Activated T-cell treated with anti-CD3 and anti-CD28 coated beads for 48 hours (primary cell): ENCODE data around the gene SHC3.

Experiments used
- DNase-seq: peaks from one replicate; pipeline ENCODE4 v3.0.0-alpha.2; 2020; ENCODE audit warnings: low read depth

Gene SHC3

DNA sequence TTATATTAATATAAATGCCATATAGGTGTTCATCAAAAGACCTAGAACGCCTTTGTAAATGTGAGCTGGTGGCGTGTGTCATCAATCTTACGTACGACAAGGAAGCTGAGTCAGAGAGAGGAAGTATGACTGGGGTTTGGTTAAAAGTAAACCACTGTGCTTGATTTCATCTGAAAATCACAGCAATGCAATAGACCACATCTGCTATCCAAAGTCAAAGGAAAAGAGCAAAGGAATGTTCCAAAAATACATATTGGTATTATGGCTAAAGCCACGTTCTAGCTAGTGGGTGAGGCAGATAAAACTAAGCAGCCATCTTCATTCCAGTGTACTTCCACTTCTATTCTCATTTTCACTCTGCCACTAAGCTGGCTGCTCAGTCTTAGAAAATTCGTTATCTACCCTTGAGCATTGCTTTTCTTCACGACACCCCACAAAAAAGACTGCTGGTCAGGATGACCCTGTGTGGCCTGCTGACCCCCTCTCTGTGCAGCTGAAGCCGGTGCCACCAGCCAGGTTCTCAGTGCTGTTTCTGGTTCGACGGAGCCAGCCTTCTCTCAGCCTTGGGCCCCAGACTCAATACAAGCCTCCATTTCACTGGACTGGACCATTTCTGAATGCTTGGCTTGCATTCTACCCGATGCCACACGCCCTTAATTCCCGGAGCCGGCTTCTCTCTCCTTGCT is 23.8 kb downstream of the SHC3 start:
- no peak for DNase-seq

DNA sequence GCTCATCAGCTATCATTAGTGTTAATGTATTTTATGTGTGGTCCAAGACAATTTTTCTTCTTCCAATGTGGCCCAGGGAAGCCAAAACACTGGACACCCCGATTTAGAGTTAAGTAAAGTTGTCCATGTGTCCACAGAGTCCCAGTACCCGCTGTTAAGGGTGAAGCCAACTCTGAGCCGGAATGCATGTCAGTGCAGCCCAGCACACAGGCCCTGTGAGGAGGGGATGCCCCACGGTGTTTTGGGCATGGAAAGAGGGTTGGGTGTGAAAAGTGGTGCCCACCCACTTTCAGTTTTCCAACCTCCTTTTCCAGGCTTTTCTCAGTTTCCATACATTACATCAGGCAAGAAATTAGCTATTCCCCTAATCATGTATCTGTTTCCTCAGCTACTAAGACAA is 24.4 kb downstream of the SHC3 start:
- DNase-seq: no peak

DNA sequence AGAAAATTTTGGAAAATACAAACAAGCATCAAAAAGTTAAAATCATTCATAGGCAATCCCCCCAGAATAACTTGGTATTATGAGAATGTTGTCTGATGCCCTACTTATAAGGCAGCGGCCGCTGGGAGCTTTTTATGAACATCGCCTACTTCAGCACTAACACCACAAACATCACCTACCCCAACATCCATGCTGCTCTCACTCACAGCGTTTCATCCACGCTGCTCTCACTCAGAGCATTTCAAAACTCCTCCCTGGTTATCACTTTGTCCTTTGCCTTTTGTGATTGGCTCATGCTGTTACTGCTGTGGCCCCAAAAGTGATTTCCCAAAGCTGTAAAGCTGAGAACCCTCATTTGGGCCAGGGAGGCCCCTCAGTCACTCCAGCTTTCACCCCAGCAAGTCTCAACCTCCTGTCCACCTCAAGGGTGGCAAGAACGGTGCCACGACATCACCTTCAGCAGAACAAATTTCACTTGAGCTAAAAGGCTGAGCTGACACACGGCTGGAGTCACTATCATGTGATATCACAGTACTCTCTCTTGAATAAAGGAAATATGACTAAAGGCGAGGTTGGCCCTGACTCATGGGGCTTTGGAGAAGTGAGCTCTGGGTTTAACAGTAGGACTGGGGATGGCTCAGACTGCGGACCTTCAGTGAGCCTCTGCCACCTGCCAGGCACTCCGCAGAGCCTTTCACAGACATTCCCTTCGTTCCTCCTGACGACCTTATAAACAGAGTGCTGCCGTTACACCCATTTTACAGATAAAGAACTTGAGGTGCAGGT is 25.2 kb downstream of the SHC3 start:
- no peak for DNase-seq

- no peak for DNase-seq
These were observed 28.9 kb downstream of the SHC3 start for GRCh38 chr9:89149726-89150125.

- DNase-seq: no peak
These were observed 33.5 kb downstream of the SHC3 start for GRCh38 chr9:89145097-89145496.

DNA sequence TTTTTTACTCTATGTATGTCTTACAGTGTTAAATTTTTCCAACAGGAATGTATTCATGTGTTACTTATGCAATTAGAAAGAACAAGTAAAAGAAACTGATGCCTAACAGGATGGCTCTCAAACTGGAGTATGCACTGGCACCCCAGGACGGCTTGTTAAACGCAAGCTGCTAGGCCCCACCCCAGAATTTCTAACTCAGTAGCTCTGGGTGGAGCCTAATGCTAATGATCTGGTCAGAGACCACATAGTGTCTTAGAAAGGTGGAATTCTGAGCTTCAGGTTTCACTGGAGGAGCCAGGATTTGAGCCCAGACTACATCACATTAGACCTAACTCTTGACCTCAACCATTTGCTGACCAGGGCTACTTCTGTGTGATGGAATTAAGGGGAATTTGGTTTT is 34.4 kb downstream of the SHC3 start:
- no peak for DNase-seq

DNA sequence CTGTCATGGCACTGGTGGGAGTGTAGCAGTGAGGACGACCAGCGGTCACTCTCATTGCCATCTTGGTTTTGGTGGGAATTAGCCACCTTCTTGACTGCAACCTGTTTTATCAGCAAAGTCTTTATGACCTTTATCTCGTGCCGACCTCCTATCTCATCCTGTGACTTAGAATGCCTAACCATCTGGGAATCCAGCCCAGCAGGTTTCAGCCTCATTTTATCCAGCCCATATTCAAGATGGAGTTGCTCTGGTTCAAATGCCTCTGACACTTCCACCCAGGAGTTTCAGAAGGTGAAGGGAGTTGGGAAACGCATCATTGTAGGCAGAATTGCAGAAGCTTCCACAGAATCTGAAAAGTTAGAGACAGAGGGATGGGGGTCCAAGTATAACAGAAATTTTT is 35.4 kb downstream of the SHC3 start:
- no peak for DNase-seq

GRCh38 chr9:89139455-89139854 is 39.2 kb downstream of the SHC3 start:
- DNase-seq: no peak

- DNase-seq: no peak
These were observed 39.9 kb downstream of the SHC3 start for GRCh38 chr9:89138463-89139390.

GRCh38 chr9:89137542-89138462 is 40.8 kb downstream of the SHC3 start:
- DNase-seq: no peak

- no peak for DNase-seq
These were observed 42.9 kb downstream of the SHC3 start for GRCh38 chr9:89135591-89136166.

DNA sequence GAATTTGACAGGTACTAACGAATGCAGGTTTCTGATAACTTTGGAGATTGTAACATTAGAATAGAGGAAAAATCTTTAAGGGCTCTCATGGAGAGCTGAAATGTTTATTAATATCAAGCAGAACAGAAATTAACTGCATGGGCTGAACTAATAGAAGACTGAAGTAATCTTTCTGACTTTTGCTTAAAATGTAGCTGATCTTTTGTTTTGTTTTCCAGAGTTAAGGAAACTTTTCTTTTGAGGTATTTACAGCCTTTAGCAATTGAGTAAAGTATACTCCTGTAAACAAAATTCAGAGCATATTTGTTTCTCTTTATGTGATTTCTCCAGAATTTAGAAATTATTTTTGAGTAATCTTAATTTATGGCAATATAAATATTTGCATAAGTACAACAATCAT is 43.9 kb downstream of the SHC3 start:
- DNase-seq: no peak

- DNase-seq: no peak
These were observed 55.7 kb downstream of the SHC3 start for GRCh38 chr9:89122949-89123348.

DNA sequence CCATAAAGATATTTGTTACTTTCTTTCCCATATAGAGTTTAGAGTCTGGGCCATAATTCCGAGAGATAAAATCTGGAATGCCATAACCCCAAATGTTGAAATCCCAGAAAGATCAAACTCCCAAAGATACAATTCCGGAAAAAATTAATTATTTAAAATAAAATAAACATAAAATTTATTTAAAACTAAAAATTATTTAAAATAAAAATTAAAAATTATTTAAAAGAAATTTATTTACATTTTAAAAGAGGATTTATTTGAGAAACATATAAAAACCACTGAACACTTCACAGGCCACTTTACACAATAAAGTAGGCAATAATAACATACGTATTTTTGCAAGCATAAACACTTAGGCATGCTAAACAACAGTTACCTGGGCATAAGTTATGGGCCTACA is 57.9 kb downstream of the SHC3 start:
- no peak for DNase-seq

DNA sequence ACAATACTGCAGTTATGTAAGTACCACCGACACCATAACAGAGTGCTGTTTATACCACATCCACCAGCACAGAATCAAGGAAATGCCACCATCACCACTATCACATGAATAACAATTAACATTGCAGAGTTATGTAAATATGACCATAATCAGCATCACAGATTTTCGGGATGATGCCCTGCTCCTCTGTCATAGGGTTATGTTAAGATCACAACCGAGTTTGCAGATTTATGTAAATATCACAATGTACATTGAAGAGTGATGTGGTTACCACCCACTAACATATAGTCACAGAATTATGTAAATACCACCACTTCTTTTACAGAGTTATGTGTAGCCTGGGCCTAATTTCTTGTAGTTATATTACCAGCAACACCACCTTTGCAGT is 61.8 kb downstream of the SHC3 start:
- DNase-seq: no peak

- DNase-seq: no peak
These were observed 62.4 kb downstream of the SHC3 start for GRCh38 chr9:89116064-89116804.

GRCh38 chr9:89115426-89115825 is 63.2 kb downstream of the SHC3 start:
- DNase-seq: no peak

DNA sequence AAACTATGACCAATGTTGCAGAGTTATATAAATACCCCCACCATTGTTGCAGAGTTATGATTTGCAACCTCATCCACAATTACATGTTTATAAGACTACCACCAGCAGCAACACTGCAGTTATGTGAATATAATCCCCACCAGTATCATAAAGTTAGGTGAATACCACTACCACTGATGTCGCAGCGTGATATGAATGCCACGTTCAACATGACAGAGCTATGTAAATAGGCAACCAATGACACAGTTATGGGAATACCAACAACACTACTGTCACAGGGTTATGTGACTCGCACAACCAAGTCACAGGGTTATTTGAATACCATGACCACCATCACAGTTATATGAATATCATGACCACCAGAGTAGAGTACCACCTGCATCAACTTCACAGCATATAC is 63.9 kb downstream of the SHC3 start:
- DNase-seq: no peak

- no peak for DNase-seq
These were observed 64.8 kb downstream of the SHC3 start for GRCh38 chr9:89113851-89114250.

GRCh38 chr9:89112243-89112642 is 66.4 kb downstream of the SHC3 start:
- DNase-seq: no peak

DNA sequence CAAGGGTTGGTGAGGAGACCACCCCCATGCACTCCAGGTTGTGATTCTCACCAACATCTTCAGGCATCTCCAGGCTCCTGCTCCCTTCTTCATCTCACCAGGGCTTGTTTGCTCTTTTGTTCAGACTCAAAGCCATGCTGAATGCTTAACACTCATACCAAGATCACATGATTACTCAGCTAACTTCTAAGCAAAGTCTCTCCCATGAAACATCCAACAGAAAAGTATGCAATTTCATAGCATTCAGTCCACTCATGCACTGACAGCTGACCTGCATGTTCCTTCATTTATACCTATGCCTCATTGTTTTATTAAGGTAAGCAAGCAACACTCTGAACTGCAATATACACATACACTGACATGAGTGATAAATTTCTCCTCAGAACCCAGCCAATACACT is 69.0 kb downstream of the SHC3 start:
- DNase-seq: no peak
